HCT116 (cell line): ENCODE measurements around the gene BCL2L13. TPM values are rescaled to one million over a fixed set of nuclear protein-coding genes. Genes with fewer than 3 reads are reported as not detected.

Experiments used
- ATAC-seq: fragments of 200-7000 bp; cut with Tn5 transposase; 2 replicates; pipeline ENCODE4 v1.9.1; 2020; ENCODE audit warnings: mild to moderate bottlenecking, moderate library complexity
- BruUV-seq: library from RNA; stranded (reverse); fragments of 400-500 nt; replicated peaks from 2 replicates; lab custom pipeline; 2021; lab: Mats Ljungman, UMichigan
- CTCF ChIA-PET: fragments of 300-600 bp; sonication (Branson Sonifier 250); formaldehyde crosslinking; loops from one replicate; lab custom pipeline; 2021; ENCODE audit warnings: antibody characterized with exemption; lab: Charles Lee
- POLR2A ChIA-PET: fragments of 300-600, 350-600 bp; sonication (Branson Sonifier 250); formaldehyde crosslinking; loops from one replicate; lab custom pipeline; 2021; ENCODE audit warnings: antibody characterized with exemption; lab: Charles Lee
- RAD21 ChIA-PET, 2 experiments: fragments of 300-600 bp; sonication (Branson Sonifier 250); formaldehyde crosslinking; loops; one replicate each; lab custom pipeline; 2023; ENCODE audit warnings: low total read pairs in 2 of 2; ENCODE audit not compliant: uncharacterized antibody in 2 of 2, unreplicated experiment in 2 of 2, low non-redundant PET in 1 of 2; lab: Charles Lee
- DNase-seq: peaks from one replicate; pipeline ENCODE4 v3.0.0-alpha.2; 2010; ENCODE audit warnings: low read depth, low spot score
- H2AFZ ChIP-seq: fragments of 200-600 bp; shearing (Covaris generic), sonication (generic); 2 replicates; pipeline ENCODE4 v1.6.1; 2017; ENCODE audit warnings: low read depth, mixed run types, mixed read lengths, antibody characterized with exemption, low read length; ENCODE audit not compliant: poor library complexity, severe bottlenecking
- H3K27ac ChIP-seq: 2 replicates; pipeline ENCODE4 v1.5.1; 2012; ENCODE audit warnings: low read depth, low read length
- H3K27me3 ChIP-seq: fragments of 200-600 bp; sonication (generic); 2 replicates; pipeline ENCODE4 v1.6.1; 2016; ENCODE audit warnings: mixed run types, low read length, mixed read lengths; ENCODE audit not compliant: insufficient read depth
- H3K36me3 ChIP-seq, 2 experiments: fragments of 200-500 bp in 1 of 2; fragments of 200-600 bp in 1 of 2; sonication (Bioruptor generic) in 1 of 2; sonication (generic) in 1 of 2; 2 replicates each; pipeline versions ENCODE4 v1.5.1 to v1.6.1; 2014 to 2016; ENCODE audit warnings: low read length in 2 of 2, inconsistent platforms in 1 of 2, mixed read lengths in 1 of 2, mixed run types in 1 of 2; ENCODE audit not compliant: insufficient read depth in 2 of 2, control insufficient read depth in 1 of 2
- H3K4me1 ChIP-seq, 2 experiments: fragments of 200-600 bp in 1 of 2; sonication (generic) in 1 of 2; 2 replicates each; pipeline versions ENCODE4 v1.5.1 to v1.6.1; 2012 to 2017; ENCODE audit warnings: low read length in 2 of 2, inconsistent platforms in 1 of 2, mild to moderate bottlenecking in 1 of 2, mixed read lengths in 1 of 2, mixed run types in 1 of 2, moderate library complexity in 1 of 2; ENCODE audit not compliant: insufficient read depth in 2 of 2, control insufficient read depth in 1 of 2
- H3K4me2 ChIP-seq: fragments of 200-600 bp; sonication (generic); 2 replicates; pipeline ENCODE4 v1.6.1; 2017; ENCODE audit warnings: mixed run types, low read length, mixed read lengths
- H3K4me3 ChIP-seq, 2 experiments: fragments of 200-600 bp in 1 of 2; sonication (generic) in 1 of 2; replicated peaks in 1 of 2; 2 replicates each; pipeline ENCODE4 v1.5.1; 2011 to 2016; ENCODE audit warnings: low read length in 2 of 2, control low read depth in 1 of 2, low read depth in 1 of 2, mild to moderate bottlenecking in 1 of 2, mixed read lengths in 1 of 2, mixed run types in 1 of 2
- H3K79me2 ChIP-seq: fragments of 200-600 bp; sonication (generic); 2 replicates; pipeline ENCODE4 v1.6.1; 2017; ENCODE audit warnings: mild to moderate bottlenecking, mixed run types, low read length, moderate library complexity, mixed read lengths; ENCODE audit not compliant: insufficient read depth
- H3K9ac ChIP-seq: fragments of 200-600 bp; sonication (generic); 2 replicates; pipeline ENCODE4 v1.6.1; 2016; ENCODE audit warnings: low read length, mixed read lengths
- H3K9me2 ChIP-seq: fragments of 200-600 bp; sonication (generic), shearing (Covaris generic); 2 replicates; pipeline ENCODE4 v1.6.1; 2017; ENCODE audit warnings: mixed run types, mild to moderate bottlenecking, moderate library complexity; ENCODE audit not compliant: insufficient read depth
- H3K9me3 ChIP-seq, 2 experiments: fragments of 200-500 bp in 1 of 2; fragments of 200-600 bp in 1 of 2; sonication (Bioruptor generic) in 1 of 2; sonication (generic) in 1 of 2; 2 replicates each; pipeline ENCODE4 v1.6.1; 2014 to 2017; ENCODE audit warnings: low read length in 2 of 2, mixed read lengths in 2 of 2, inconsistent platforms in 1 of 2, low read depth in 1 of 2, mild to moderate bottlenecking in 1 of 2, mixed run types in 1 of 2, moderate library complexity in 1 of 2; ENCODE audit not compliant: control insufficient read depth in 1 of 2, insufficient read depth in 1 of 2
- H4K20me1 ChIP-seq: fragments of 200-600 bp; sonication (generic), shearing (Covaris generic); 2 replicates; pipeline ENCODE4 v1.6.1; 2017; ENCODE audit warnings: mixed run types, mild to moderate bottlenecking, moderate library complexity; ENCODE audit not compliant: insufficient read depth
- CEBPB ChIP-seq: IDR thresholded peaks from 2 replicates; pipeline ENCODE4 v1.6.1; 2012; ENCODE audit warnings: low read depth
- EGR1 ChIP-seq: IDR thresholded peaks from 2 replicates; pipeline ENCODE4 v1.6.1; 2012; ENCODE audit warnings: low read depth
- EZH2 ChIP-seq: fragments of 200-600 bp; sonication (generic); IDR thresholded peaks from 2 replicates; pipeline ENCODE4 v1.6.1; 2017; ENCODE audit warnings: antibody characterized with exemption, mixed run types
- EZH2phosphoT487 ChIP-seq: fragments of 200-600 bp; IDR thresholded peaks from 2 replicates; pipeline ENCODE4 v1.6.1; 2018; ENCODE audit warnings: antibody characterized with exemption, borderline replicate concordance
- FOSL1 ChIP-seq: IDR thresholded peaks from 2 replicates; pipeline ENCODE4 v1.6.1; 2012; ENCODE audit warnings: low read depth
- JUND ChIP-seq: IDR thresholded peaks from 2 replicates; pipeline ENCODE4 v1.6.1; 2012
- POLR2AphosphoS5 ChIP-seq: IDR thresholded peaks from 2 replicates; pipeline ENCODE4 v1.6.1; 2011; ENCODE audit warnings: mild to moderate bottlenecking, low read depth, low read length, moderate library complexity
- RAD21 ChIP-seq: IDR thresholded peaks from 2 replicates; pipeline ENCODE4 v1.6.1; 2012; ENCODE audit warnings: low read depth, mild to moderate bottlenecking
- SIN3A ChIP-seq: IDR thresholded peaks from 2 replicates; pipeline ENCODE4 v1.6.1; 2012; ENCODE audit warnings: low read depth
- SP1 ChIP-seq: IDR thresholded peaks from 2 replicates; pipeline ENCODE4 v1.6.1; 2012; ENCODE audit warnings: low read depth
- TCF7L2 ChIP-seq: IDR thresholded peaks from 2 replicates; pipeline ENCODE4 v1.7.0; 2011; ENCODE audit warnings: borderline replicate concordance, inconsistent platforms; ENCODE audit not compliant: insufficient read depth, insufficient read length; ENCODE audit errors: extremely low read depth
- YY1 ChIP-seq: IDR thresholded peaks from 2 replicates; pipeline ENCODE4 v1.6.1; 2011; ENCODE audit warnings: low read length, low read depth, moderate library complexity, mild to moderate bottlenecking; ENCODE audit not compliant: insufficient replicate concordance; ENCODE audit errors: extremely low read depth
- ZFX ChIP-seq: fragments of 450-650 bp; IDR thresholded peaks from 2 replicates; pipeline ENCODE4 v1.6.1; 2017
- ZNF274 ChIP-seq: fragments of 200-500 bp; sonication (Bioruptor generic); IDR thresholded peaks from 2 replicates; pipeline ENCODE4 v1.6.1; 2014; ENCODE audit warnings: mild to moderate bottlenecking, low read depth, low read length, inconsistent platforms
- intact Hi-C: fragments of 100-400 bp; cut with micrococcal nuclease; formaldehyde crosslinking; loops from 2 replicates; pipeline ENCODE4 v1.10.0; 2022
- total RNA-seq: library from RNA; stranded (reverse); gene quantifications from one replicate; pipeline ENCODE4 v1.2.1, GENCODE V29; 2021; ENCODE audit not compliant: unreplicated experiment
- TF ChIP-seq, protein P1 (sequence below): IDR thresholded peaks from 2 replicates; pipeline ENCODE4 v1.6.1; 2012; ENCODE audit warnings: low read depth
- TF ChIP-seq, protein P2 (sequence below), 3 experiments: fragments of 200-600 bp in 1 of 3; sonication (generic) in 1 of 3; IDR thresholded peaks in 2 of 3; conservative IDR thresholded peaks in 1 of 3; 2 replicates each; pipeline ENCODE4 v1.5.1; 2012 to 2017; ENCODE audit warnings: low read depth in 2 of 3, low read length in 2 of 3, antibody characterized with exemption in 1 of 3, borderline replicate concordance in 1 of 3, control low read depth in 1 of 3, mild to moderate bottlenecking in 1 of 3, mixed read lengths in 1 of 3, mixed run types in 1 of 3, moderate library complexity in 1 of 3; ENCODE audit not compliant: insufficient read depth in 1 of 3

Gene BCL2L13
- total RNA-seq, 1 experiment from 2014 or later: 38.6 TPM

DNA sequence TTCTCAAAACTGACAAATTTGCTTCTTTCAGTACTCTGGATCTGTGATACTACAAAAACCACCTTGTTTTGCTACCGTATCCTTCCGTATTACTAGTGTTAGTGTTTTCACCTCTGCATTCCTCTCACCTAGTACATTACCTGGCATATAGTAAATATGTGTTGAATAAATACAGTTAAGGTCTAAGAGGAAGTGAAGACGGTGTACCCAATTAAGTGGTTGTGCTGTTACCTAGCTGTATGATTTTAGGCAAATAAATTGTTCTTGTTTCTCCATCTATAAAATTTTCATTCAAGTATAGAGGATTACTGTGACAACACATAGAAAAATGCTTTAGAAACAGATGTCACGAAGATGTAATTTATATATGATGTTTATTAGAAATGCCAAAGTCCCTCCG is 8.9 kb downstream of the BCL2L13 start:
- Histone ChIP-seq H3K4me3 (no peak overlapping the region), H3K27ac (no peak overlapping the region), H3K9me2 (no peaks in the 10 kb centered on the region), H3K9ac (no peak overlapping the region), H3K4me1 (no peaks in the 10 kb centered on the region; a peak in 1 of 4 replicates), H3K79me2 (peaks cover 25% of the 10 kb centered on the region), H2AFZ (no peak overlapping the region), H3K4me2 (no peak overlapping the region), H4K20me1 (no peaks in the 10 kb centered on the region), H3K27me3 (no peaks in the 10 kb centered on the region), H3K36me3 (no peaks in the 10 kb centered on the region), H3K9me3 (no peaks in the 10 kb centered on the region)
- ATAC-seq (no peak), DNase-seq (no peak)
- ChIA-PET CTCF (no interaction called here), RAD21 (no interaction called here), POLR2A (interaction anchor here (0.6 kb wide), 1 partner anchor 502 kb away, joined by 3 read pairs; the partner anchor contains the start of gene USP18)
- no TSS peak for BruUV-seq
- intact Hi-C loops: no loop called here
- TF ChIP-seq EZH2phosphoT487 (no peak), ZNF274 (no peak), TCF7L2 (no peak), JUND (no peak), SIN3A (no peak), YY1 (no peak), SP1 (no peak), EGR1 (no peak), ZFX (no peak), CEBPB (no peak), EZH2 (no peak), RAD21 (no peak), POLR2AphosphoS5 (no peak), FOSL1 (no peak)
- TF ChIP-seq, protein P1, sequence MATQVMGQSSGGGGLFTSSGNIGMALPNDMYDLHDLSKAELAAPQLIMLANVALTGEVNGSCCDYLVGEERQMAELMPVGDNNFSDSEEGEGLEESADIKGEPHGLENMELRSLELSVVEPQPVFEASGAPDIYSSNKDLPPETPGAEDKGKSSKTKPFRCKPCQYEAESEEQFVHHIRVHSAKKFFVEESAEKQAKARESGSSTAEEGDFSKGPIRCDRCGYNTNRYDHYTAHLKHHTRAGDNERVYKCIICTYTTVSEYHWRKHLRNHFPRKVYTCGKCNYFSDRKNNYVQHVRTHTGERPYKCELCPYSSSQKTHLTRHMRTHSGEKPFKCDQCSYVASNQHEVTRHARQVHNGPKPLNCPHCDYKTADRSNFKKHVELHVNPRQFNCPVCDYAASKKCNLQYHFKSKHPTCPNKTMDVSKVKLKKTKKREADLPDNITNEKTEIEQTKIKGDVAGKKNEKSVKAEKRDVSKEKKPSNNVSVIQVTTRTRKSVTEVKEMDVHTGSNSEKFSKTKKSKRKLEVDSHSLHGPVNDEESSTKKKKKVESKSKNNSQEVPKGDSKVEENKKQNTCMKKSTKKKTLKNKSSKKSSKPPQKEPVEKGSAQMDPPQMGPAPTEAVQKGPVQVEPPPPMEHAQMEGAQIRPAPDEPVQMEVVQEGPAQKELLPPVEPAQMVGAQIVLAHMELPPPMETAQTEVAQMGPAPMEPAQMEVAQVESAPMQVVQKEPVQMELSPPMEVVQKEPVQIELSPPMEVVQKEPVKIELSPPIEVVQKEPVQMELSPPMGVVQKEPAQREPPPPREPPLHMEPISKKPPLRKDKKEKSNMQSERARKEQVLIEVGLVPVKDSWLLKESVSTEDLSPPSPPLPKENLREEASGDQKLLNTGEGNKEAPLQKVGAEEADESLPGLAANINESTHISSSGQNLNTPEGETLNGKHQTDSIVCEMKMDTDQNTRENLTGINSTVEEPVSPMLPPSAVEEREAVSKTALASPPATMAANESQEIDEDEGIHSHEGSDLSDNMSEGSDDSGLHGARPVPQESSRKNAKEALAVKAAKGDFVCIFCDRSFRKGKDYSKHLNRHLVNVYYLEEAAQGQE: no peak
- TF ChIP-seq, protein P2, sequence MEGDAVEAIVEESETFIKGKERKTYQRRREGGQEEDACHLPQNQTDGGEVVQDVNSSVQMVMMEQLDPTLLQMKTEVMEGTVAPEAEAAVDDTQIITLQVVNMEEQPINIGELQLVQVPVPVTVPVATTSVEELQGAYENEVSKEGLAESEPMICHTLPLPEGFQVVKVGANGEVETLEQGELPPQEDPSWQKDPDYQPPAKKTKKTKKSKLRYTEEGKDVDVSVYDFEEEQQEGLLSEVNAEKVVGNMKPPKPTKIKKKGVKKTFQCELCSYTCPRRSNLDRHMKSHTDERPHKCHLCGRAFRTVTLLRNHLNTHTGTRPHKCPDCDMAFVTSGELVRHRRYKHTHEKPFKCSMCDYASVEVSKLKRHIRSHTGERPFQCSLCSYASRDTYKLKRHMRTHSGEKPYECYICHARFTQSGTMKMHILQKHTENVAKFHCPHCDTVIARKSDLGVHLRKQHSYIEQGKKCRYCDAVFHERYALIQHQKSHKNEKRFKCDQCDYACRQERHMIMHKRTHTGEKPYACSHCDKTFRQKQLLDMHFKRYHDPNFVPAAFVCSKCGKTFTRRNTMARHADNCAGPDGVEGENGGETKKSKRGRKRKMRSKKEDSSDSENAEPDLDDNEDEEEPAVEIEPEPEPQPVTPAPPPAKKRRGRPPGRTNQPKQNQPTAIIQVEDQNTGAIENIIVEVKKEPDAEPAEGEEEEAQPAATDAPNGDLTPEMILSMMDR (IDR thresholded peaks at IDR 0.05 in 2 of 3, conservative IDR thresholded peaks at IDR 0.05 in 1 of 3; ENCODE audit: borderline replicate concordance in 1 of 3, insufficient read depth in 1 of 3, low read depth in 2 of 3, low read length in 2 of 3): no peak
